ENCODE measurements around the gene ALDH1A3. TPM values are rescaled to one million over a fixed set of nuclear protein-coding genes. Genes with fewer than 3 reads are reported as not detected.

Gene ALDH1A3
- total and polyA plus RNA-seq, 11 donors, result 0.82 to 37.1 (median 4.7) TPM

DNA sequence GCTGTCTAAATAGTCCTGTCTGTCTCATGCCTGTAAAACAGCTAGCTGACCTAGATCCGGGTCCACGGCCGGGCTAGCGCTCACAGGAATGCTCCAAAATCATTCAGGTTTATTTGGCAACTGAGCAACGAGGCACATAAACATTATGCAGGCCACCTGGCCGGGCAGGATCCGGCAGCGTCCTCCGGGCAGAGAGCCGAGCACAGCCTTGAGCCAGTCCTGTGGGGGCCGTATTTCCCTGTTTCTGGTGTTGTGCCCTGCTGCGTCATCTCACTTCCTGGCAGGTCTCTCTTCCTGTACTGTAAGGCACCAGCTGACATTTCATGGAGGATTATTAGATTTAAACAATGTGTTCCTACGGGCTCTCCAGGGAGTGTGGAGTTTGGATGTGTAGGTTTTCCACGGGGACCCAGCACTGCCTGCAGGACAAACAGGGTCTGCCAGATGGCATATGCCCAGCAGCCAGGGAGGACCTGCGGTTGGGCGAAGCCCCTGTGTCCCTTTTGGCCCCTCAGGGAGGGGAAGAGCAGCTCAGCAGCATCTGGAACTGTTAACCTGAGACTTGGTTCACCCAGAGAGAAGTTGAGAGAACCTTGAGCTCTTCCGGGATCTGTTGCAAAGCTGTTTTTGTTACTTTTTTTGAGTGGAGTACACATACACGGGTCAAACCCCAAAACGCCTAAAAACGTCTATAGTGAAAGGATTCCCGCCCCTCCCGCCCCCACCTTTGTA lies 23.0 kb downstream of the ALDH1A3 start:
- peak; percentile 78 to 83 (median 79) for DNase-seq
- Histone ChIP-seq H3K27ac (peak overlapping the region; percentile 36 to 84 (median 72)), H3K4me1 (peaks cover 0 to 41% (median 17%) of the 10 kb centered on the region in 12 donors), H3K27me3 (peaks cover 0 to 6% (median 0%) of the 10 kb centered on the region in 9 donors), H3K36me3 (no peaks in the 10 kb centered on the region), H3K4me3 (peak overlapping the region in 9 of 12 donors; percentile 22 to 44 (median 31)), H3K9me3 (no peaks in the 10 kb centered on the region)
- peak; percentile 77 to 96 (median 92) for ATAC-seq
- WGBS, 4 donors, result 40 to 57% (median 48%) methylated on average over 22 of the region's 22 CpGs
- TF ChIP-seq POLR2A (IDR thresholded peaks at IDR 0.05) (no peak), CTCF (IDR thresholded peaks at IDR 0.05) (no peak)
- intact Hi-C loops (cut with DNase I), result loop anchor here in 1 of 10 donors (10.0 kb wide), 1 partner anchor 352 kb away; the partner anchor contains the start of gene CHSY1

GRCh38 chr15:100903168-100903554 lies 23.5 kb downstream of the ALDH1A3 start:
- Histone ChIP-seq H3K27me3 (peaks cover 0 to 6% (median 0%) of the 10 kb centered on the region in 9 donors), H3K36me3 (no peaks in the 10 kb centered on the region), H3K27ac (peak overlapping the region in 11 of 12 donors; percentile 36 to 84 (median 73)), H3K4me1 (peaks cover 0 to 41% (median 17%) of the 10 kb centered on the region in 12 donors), H3K4me3 (peak overlapping the region in 1 of 12 donors; percentile 32), H3K9me3 (no peaks in the 10 kb centered on the region)
- DNase-seq (no peak), ATAC-seq (no peak)
- intact Hi-C loops (cut with DNase I), result loop anchor here in 1 of 10 donors (10.0 kb wide), 1 partner anchor 352 kb away; the partner anchor contains the start of gene CHSY1
- no peak for TF ChIP-seq POLR2A (IDR thresholded peaks at IDR 0.05)
- no peak for TF ChIP-seq CTCF (IDR thresholded peaks at IDR 0.05)
- 53 to 61% (median 59%) methylated on average over 3 of the region's 3 CpGs for WGBS, 4 donors

DNA sequence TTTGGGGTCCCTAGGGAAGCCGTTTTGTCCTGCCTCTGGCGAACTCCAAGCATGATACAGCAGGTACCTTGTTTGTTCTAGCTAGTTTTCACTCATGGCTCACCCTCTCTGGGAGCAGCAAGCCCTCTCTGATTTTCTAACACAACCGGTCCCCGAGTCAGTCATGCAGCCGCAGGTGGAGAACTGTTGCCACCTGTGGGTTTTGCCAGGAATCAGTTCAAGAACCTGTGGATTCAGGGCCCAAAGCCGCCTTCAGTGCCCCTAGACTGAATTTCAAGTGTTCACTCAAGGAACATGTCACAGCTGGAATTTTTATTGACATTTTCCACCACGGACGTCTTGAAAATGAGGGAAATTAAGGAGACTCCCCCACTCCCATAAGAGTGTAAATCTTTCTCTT lies 26.2 kb downstream of the ALDH1A3 start:
- ATAC-seq, result no peak
- TF ChIP-seq POLR2A (IDR thresholded peaks at IDR 0.05), result no peak
- TF ChIP-seq CTCF (IDR thresholded peaks at IDR 0.05), result no peak

DNA sequence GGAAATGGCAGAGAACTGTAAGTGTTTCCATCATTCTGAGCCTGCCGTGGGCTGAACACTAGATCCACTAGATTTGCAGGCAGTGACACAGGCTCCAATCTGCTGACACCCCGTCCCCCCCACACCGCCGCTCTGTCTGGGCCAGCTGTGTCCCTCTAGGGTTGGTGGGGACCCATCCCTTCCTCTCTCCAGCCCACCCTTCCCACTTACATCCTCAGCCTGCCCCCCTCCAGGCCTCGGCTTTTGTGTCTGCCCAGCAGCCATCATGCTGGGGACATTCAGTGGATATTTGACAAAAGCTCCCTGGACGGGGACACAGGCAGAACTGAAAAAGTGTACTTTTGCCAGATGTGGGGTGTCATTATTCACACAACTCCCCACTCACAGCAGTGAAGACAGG lies 28.8 kb downstream of the ALDH1A3 start:
- TF ChIP-seq POLR2A (IDR thresholded peaks at IDR 0.05) (no peak), CTCF (IDR thresholded peaks at IDR 0.05) (no peak)
- WGBS, 4 donors, result 69 to 90% (median 86%) methylated on average over 6 of the region's 6 CpGs
- ATAC-seq, result no peak
- Histone ChIP-seq H3K27ac (no peak overlapping the region), H3K9me3 (peaks cover 0 to 8% (median 0%) of the 10 kb centered on the region in 12 donors), H3K27me3 (no peaks in the 10 kb centered on the region), H3K4me3 (no peak overlapping the region), H3K4me1 (peaks cover 0 to 3% (median 0%) of the 10 kb centered on the region in 12 donors), H3K36me3 (no peaks in the 10 kb centered on the region)
- intact Hi-C loops (cut with DNase I), result loop anchor here in 1 of 10 donors (10.0 kb wide), 1 partner anchor 346 kb away; the partner anchor contains the start of gene CHSY1
- DNase-seq, result no peak

More for the DNA sequence above, 26.2 kb downstream of the ALDH1A3 start:
- no peak overlapping the region for H3K27ac ChIP-seq
- no peaks in the 10 kb centered on the region for H3K9me3 ChIP-seq
- WGBS, 4 donors, result 85 to 88% (median 86%) methylated on average over 8 of the region's 8 CpGs
- no peak for DNase-seq
- peaks cover 0 to 25% (median 12%) of the 10 kb centered on the region in 12 donors for H3K4me1 ChIP-seq
- no peaks in the 10 kb centered on the region for H3K27me3 ChIP-seq
- H3K4me3 ChIP-seq, result no peak overlapping the region
- no peaks in the 10 kb centered on the region for H3K36me3 ChIP-seq
- intact Hi-C loops (cut with DNase I), result loop anchor here in 1 of 10 donors (10.0 kb wide), 1 partner anchor 349 kb away; the partner anchor contains the start of gene CHSY1
